SHP77 treated with DMSO at 0.1 percent for 48 hours (cell line): Measurements from ENCODE around the gene ARNT2.
A peak's percentile ranks its signal among the peaks of the same experiment; 100 is the strongest.

Source experiments
- DNase-seq: peaks from one replicate; lab custom pipeline; 2025; lab: John Stamatoyannopoulos, UW

Gene ARNT2

DNA sequence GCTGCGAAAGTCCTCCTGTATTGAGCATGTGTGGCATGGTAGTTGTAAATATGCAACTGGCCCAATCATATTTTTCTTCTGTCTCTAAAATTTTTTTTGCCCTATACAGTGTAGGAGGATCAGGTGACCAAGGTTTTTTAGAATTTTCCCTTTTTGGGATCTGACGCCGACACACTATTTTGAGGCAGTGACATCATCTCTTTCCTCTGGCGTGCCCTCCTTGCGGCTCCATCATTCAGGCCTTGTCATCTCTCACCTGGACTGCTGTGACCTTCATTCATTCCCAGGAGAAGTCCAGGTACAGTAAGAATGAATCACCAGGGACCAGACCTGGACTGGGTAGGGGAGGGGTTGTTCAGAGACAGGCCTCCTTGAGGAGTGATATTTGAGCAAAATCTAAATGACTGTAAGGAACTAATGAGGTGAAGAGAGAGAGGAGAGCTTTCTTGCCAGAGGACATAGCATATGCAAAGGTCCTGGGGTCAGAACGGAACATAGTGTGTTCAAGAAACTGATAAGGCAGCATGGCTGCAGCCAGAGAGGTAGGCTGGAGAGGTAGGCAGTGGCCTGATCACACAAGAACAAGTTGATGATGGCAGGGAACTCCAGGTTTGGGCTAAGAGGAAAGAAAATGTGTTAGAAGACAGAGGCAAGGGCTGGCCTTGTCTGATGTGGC is 38.7 kb downstream of the ARNT2 start:
- no peak for DNase-seq

DNA sequence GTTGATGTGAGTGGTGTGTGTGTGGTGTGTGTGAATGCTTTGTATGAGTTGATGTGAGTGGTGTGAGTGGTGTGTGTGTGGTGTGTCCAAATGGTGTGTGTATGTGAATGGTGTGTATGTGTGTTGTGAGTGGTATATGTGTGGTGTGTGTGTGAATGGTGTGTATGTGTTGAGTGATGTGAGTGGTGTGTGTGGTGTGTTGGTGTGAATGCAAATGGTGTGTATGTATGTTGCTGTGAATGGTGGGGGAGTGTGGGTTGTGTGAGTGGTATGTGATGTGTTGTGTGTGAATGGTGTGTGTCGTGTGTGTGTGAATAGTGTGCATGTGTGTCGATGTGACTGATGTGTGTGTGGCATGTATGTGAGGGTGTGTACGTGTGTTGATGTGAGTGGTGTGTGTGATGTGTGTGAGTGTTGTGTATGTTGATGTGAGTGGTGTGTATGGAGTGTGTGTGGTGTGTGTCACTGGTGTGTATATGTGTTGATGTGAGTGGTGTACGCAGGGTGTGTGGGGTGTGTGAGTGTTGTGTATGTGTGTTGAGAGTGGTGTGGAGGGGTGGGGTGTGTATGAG is 40.6 kb downstream of the ARNT2 start:
- DNase-seq, result no peak

DNA sequence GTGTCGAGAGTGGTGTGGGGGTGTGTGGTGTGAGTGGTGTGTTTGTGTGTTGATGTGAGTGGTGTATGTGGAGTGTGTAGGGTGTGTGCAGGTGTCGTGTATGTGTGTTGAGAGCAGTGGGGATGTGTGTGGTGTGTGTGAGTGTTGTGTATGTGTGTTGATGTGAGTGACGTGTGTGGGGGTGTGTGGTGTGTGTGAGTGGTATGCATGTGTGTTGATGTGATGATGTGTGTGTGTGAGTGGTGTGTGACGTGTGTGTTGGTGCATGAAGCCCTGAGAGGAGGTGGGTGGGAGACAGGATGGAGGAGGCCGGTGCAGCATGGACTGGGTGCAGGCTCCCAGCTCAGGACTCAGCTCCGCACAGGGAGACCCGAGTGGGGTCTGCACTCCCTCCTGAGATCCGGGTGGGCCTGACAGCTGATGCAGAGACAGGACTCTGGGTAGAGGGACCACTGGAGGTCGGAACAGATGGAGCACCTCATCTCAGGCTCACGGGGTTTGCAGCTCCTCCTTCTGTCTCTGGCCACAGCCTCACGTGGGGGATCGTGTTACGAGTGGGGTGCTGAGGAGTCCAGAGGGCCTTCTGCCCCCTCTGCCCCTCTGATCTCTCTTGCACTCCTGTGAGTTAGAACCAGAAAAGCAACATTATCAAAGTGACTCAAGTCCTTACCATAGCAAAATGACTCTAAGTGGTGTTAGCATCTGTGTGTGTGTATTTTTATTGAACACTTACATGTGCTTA is 41.3 kb downstream of the ARNT2 start:
- no peak for DNase-seq

DNA sequence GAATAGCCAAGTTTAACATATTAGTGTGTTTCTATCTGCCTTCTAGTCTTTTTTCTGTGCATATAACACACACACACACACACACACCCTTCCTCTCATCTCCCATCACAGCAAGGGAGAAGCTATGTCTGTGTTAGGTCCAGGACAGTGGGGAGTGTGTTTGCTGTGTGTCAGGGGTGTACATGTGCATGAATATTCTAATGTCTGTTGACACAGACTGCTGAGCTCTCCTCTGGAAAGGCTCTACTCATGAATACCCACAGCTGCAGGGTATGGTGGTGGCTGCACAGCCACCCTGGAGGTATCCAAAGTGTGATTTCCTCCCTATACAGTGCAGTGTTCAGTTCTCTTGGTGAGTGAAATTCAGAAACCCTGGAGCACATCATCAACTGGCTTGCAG is 42.9 kb downstream of the ARNT2 start:
- DNase-seq, result peak; percentile 19

DNA sequence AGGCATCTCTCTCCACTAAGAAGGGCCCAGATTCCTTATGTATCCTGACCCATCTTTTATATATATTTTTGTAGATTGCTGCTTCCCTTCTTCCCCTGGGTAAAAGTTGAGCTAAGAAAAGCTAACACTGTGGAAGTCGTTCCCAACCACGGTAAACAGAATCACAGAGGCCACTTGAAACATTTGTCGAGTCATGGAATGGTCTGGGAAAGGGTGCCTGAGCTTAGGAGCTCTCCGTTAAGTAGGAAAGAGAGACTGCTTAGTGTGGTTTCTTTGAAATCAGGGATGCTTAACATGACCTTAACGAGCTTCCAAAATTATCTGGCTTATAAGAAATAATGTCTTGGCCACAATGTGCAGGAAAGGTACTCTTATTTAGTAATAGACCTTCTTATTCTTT is 45.6 kb downstream of the ARNT2 start:
- DNase-seq, result no peak

DNA sequence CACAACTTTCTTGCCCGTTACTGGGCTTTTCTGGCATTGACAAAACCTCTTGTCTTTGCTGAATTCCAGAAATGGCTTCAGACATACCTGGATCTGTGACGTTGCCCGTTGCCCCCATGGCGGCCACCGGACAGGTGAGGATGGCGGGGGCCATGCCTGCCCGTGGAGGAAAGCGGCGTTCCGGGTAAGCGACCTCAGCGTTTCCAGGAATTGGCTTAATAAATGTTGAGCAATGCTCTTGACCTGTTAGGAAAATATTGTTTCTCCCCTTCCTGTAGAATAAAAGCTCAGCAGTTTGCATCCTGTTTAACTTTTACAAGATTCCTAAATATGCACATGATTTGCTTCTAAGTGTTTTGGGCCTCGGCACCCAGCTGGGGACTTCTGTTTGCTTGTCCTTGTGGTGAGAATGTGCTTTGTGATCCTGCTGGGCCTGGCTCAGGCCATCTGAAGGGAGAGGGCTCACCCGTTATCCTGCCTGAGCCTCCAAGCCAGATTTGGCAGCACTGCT is 46.7 kb downstream of the ARNT2 start:
- no peak for DNase-seq

DNA sequence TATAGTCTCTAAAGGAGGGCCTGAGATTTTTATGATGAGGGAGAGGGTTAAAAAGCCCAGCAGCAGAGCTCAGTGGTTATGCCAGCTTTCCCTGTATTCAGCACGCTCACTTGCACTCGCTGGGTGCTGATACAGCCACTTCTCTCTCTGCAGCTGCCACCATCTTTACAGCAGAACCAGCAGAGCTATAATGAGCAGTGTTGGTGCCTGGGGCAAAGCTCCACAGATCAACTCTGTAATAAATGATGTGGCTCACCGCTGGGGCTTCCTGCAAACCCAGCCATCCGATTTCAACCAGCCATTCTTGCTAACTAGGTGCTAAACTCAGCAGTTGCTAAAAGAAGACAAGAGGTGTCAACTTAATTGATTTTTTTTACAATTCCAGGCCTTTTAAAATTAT is 48.0 kb downstream of the ARNT2 start:
- no peak for DNase-seq

DNA sequence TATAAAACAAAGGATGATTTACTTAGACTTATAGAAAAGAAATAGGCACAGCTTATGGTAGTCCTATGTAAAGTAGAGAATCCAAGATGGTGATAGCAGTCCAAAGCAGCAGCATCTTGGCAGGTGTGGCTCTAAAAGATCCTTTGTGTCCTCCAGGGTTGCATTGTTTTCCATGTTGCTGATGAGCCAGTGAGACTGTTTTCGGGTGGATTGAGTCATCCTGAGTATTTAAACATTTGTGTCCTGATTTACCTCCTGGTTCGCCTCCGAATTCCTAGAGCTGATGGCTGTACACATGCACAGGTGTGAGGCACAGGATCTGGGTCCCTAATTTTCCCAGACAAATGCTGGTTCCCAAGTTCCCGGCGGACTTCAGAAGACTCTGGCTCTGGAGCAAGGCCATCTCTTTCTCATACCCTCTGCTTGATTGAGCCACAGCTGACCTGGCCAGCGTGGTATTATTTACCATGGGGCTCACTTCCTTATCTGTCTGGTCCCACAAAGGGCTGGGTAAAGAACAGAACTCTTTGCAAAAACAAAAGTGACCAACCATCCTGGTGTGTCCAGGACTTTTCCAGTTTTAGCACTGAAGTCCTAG is 51.0 kb downstream of the ARNT2 start:
- DNase-seq, result no peak

DNA sequence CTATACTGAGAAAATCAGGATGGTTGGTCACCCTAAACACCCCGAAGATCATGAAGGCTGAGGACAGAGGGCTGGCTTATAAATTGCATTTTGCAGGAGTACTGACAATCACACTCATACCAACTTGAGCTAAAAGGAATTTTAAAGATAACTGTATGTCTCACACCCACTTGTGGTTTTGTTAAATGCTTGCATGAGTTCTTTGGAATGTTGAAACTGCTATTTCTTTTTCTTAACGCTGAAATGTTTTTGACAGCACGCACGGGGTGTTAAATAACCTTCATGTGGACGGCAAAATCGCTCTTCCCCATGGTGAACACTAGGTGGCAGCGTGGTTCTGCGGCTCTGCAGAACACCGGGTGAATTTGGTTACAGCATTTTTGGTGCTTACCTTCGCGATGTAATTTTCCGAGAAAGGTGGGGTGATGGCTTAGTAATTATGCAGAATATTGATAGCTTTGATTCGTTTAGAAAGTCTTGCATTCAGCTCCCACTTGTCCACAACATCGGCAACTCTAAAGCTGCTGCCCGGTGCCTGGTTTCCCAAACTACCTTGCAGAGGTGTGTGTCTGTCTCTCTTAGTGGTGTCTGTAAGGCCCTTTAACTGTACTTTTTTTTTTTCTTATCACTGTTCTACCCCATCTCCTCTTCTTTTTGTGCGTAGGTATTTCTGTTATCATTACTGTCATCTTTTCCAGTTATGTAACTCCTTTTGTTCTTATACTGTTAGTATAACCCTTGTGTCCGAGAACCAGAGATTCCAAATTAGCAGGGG is 51.7 kb downstream of the ARNT2 start:
- peak; percentile 49 for DNase-seq

DNA sequence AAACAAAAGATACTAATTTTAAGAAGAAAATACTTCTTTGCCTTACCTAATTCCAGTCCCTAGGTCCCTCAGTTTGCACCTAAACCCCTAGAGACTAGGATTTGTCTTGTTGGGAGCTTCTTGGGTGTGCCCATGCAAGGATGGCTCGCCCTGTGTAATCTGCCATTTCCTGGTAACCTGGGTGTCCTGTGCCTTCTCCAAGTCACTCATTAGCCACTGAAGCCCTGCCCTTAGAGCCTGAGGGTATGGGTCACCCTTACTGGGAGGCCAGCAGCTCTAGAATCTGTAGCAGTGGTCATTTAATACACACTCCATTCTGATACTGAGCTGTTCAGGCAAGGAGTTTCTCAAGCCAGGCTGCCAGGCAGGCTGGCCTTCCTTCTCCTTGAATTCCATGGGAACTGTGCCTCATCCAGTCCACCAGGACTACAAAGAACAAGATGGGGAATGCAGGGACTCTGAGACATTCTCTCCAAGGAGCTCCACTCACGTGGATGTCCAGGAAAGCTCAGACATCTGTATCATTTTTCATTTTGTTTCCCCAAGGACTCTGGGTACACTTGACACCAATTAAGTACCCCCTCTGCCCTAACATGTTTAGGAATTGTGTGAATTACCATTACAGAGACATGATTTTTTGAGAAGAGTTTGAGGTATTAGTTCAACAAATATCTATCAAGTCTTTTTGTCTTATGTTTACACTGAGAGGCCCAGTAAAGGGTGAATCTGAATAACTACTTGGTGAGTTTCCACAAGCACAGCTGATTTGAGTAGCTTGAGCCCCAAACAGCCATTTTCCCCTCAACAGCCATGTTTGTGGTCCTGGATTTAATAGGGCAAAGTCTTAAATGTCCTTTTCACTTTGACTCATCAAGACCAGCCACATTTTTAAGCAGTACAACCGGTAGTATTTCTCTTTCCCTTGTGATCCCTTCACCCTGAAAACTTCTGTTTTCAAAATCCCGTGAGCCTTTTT is 52.6 kb downstream of the ARNT2 start:
- no peak for DNase-seq

DNA sequence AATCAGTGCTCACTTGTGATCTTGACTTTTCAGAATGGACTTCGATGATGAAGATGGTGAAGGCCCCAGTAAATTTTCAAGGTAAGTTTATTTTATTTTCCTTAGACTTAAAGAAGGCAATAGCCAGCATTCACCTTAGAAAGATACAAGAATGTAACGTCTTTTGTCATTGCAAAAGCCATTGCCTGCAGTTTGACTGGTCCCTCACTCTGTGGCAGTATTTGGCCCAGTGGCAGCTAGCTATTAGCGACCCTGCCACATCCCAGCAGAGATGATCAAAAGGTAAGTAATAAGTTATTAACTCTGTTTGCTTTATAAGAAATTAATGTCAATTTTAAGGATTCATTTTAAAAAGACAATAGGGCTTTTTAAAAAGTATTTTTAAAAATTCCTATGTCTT is 53.7 kb downstream of the ARNT2 start:
- DNase-seq, result no peak

DNA sequence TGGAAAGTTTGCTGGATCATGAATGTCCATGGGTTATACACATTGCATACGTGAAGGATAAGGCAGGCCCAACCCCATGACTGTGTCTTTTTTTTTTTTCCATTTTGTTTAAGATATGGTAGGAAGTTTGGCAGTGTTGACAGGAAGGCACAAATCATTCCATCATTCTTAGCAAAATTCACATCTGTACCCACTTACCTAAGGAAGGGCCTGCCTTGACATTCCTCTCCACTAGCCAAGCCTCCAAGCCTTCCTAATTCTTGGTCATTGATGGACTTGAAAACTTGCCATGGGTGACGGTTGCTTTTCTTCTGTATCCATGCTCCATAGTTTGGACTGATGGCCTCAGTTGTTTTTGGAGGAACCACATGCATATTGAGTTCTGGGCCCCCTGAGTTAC is 54.4 kb downstream of the ARNT2 start:
- no peak for DNase-seq

DNA sequence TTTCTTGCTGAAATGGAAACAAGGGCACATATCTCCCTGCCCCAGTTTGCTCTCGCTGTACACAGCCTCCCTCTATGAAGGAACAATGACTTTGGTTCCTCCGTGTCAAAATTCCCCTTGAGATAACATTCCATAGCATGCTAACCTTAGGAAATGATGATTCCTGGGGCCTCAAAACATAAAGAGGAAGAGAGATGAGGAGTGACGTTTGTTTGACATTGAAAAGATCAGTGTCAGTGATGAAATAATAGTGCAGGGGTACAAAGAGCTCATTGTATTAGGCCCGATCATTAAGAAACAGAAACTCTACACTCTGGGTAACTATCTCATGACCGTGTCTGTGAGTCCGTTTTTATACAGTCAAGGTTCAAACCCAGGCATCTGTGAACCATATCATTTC is 55.2 kb downstream of the ARNT2 start:
- DNase-seq, result no peak

DNA sequence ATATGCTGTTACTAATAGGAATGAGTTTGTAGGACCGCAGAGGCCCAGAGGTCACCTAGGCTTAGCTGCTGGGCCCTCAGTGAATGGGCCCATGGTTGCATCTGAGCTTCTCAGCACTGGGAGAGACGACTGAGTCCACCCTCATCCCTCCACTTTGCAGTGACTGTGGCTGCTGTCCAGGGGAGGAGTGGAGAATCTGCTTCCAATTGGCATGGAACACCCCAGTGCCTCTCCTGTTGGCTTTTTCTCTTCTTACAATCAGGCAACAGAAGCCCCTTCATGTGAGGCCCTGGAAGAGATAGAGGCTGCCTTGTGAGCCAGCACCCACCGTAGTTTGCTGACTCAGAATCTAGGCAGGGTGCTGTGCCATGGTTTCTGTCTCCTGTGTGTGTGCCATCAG is 55.6 kb downstream of the ARNT2 start:
- no peak for DNase-seq

DNA sequence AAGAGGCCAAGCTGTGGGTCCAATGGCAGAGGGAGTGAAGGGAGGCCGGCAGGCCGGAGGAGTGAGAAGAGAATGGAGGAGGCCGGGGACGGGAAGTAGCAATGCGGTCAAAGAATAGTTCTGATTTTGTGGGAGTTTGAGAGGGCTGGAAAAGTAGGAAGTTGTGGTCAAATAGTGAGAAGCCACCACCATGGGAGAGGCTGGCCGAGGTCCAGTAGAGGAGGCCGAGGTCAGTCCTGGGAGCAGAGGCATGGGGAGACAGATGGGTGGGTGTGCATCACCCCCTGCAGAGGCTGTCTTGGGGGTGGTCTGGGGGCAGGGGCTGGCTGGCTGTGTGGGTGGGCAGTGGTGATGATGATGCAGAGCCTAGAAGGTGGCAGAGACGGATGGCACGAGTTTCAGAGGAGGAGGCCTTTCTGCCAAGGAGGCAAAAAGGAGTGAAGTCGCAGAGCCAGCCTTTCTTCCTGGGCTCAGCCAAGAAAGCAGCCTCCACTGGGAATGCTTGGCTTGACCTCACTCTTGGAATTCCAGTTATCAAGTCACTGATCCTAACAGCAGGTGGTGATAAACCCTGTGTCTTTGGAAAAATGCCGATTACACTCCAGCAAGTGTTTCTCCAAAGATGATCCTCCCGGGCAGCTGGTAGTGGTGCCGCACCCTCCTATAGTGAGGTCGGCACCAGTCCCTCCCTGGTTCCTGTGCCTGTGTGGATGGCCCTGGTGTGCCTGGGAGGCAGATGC is 57.3 kb downstream of the ARNT2 start:
- no peak for DNase-seq

DNA sequence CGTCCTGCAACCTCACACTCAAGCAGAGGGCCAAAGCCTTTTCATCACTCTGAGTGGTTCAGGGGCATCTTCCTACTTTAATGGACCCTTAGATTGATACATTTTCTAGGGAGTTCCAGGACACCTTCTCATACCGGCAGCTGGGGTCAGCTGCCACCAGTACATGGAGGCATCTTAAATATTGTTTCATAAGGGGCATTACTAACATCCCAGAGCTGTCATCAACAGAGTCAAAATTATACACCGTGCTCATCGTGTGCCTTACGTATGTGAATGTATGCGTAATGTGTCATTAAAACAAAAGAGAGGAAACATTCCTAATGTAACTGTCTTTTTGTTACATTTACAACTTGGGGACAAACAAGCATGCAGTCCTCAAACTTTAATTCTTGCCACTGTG is 57.9 kb downstream of the ARNT2 start:
- DNase-seq, result no peak

DNA sequence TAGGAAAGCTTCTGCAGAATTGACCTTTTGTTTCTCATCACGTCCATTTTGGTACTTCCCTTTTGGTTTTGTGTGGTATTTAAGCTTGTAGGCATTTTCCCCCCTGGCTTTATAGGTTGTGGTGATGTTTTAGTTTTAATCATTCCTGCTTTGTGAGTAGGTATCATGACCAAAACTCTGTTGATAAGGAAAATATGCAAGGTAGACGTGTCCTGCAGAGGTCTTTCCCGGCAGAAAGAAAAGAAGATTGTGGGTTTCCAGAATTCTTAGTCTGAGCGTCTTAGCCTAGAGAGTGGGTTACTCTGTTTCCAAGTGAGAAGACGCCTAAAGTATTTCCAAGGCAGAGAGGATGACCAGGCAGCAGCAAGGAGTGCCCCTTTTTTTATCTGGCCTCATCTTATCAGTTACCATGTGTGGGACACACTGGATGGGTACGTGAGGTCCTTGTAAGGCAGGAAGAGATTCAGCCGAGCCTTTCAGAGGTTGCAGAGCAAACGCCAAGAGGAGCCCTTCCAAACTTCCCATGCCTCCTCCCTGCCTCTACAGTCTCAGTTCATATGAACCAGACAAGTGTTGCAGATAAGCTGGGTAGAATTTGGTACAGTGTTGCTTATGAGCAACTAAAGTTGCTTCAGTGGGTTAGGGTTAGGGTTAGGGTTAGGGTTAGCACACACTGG is 58.8 kb downstream of the ARNT2 start:
- DNase-seq, result no peak

DNA sequence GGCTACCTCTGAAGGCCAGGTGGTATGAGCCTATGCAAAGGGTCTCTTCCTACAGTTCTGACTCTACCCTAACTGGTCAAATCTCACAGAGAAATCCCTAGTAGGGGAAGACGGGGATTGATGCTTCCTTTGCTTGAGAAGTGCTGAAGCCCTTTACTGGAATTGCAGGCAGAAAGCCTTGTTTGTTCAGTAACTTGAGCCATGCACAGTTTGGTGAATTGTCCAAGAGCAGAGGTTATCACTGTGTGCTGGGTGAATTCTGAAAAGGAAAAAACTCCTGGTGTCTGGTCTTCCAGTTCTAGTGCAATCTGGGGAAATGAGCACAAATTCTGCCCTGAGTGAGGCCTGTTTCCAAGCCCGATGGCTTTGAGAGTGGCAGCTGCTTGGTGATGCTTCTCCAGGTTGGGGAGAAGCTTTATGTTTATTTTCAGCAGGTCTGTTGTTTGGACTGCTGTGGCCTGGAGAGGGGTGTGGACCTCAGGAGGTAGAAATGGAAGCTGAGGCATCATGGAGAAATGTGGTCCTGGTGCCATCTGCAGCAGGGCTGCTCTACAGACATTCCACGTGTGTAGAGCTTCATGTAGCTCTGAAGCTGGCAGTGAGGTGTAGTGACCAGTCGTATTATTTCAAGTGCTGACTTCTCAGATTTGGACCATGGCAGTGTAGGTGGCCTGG is 60.9 kb downstream of the ARNT2 start:
- peak; percentile 31 for DNase-seq

DNA sequence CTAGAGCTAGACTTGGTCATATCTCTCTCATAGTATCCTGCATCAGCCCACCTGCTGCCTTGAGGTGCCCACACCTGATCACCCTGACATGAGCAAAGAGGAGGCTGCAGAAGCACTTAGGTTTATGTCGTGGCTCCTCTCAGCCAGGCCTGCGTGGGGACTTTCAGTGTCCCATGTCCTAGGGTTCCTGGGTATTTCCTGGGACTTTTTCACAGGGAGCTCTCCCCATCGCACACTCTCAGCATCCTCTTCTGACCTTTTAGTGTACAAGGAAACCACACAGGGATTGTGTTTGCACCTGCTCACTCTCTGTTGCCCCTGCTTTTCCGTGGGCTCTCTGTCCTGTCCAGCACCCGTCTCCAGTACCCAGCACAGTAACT is 61.4 kb downstream of the ARNT2 start:
- no peak for DNase-seq
